Measurements from ENCODE around the gene DDX47. TPM values are rescaled to one million over a fixed set of nuclear protein-coding genes. Genes with fewer than 3 reads are reported as not detected.

Gene DDX47
- total and polyA plus RNA-seq, 2 donors (not counting 1 experiment from before 2014, with no cell fraction given): 50.1 to 93.7 TPM

DNA sequence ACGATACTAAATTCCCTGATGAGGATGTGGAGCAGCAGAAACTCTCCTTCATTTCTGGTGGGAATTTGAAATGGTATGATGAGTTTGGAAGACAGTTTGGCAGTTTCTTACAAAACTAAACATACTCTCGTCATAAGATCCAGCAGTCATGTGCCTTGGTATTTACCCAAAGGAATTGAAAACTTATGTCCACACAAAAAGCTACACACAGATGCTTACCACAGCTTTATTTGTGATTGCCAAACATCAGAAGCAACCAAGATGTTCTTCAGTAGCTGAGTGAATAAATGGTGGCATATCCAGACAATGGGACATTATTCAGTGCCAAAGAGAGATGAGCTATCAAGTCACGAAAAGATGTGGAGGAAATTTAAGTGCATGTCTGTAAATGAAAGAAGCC lies 38.4 kb upstream of the DDX47 start:
- 100% methylated on average over 1 of the region's 3 CpGs for WGBS (ENCODE audit: insufficient coverage)
- intact Hi-C loops (cut with micrococcal nuclease): no loop called here
- no peak overlapping the region for H3K4me2 ChIP-seq (replicated peaks; ENCODE audit: low read depth, low read length, poor library complexity, severe bottlenecking)

DNA sequence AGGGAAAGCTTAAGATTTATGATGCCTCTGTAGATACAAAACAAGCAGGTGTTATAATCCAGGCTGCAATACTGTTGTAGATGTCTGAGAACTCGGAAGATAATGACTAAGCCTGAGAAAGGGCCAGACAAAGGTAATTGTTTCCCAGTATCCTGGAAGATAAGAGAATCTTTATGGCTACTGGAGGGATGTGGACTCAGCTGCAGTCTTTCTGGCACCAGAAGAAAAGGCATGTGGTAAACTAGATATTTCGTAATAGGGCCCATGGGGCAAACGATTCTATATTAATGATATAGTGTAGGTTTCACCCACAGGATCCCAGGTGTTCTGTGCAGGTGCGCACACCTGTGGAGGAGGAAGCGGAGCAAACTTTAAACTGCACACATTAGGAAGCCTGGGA lies 36.9 kb upstream of the DDX47 start:
- H3K27ac ChIP-seq (ENCODE audit: low read length in 2 of 2): no peak overlapping the region
- TF ChIP-seq EZH2 (IDR thresholded peaks at IDR 0.05; ENCODE audit: borderline replicate concordance, insufficient read depth, low read depth, low read length, poor library complexity, severe bottlenecking): no peak
- TF ChIP-seq, protein P1, sequence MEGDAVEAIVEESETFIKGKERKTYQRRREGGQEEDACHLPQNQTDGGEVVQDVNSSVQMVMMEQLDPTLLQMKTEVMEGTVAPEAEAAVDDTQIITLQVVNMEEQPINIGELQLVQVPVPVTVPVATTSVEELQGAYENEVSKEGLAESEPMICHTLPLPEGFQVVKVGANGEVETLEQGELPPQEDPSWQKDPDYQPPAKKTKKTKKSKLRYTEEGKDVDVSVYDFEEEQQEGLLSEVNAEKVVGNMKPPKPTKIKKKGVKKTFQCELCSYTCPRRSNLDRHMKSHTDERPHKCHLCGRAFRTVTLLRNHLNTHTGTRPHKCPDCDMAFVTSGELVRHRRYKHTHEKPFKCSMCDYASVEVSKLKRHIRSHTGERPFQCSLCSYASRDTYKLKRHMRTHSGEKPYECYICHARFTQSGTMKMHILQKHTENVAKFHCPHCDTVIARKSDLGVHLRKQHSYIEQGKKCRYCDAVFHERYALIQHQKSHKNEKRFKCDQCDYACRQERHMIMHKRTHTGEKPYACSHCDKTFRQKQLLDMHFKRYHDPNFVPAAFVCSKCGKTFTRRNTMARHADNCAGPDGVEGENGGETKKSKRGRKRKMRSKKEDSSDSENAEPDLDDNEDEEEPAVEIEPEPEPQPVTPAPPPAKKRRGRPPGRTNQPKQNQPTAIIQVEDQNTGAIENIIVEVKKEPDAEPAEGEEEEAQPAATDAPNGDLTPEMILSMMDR (IDR thresholded peaks at IDR 0.05): no peak
- H3K79me2 ChIP-seq (ENCODE audit: control insufficient read depth, insufficient read depth, low read length): no peaks in the 10 kb centered on the region
- no peaks in the 10 kb centered on the region for H3K27me3 Mint-ChIP-seq
- intact Hi-C loops (cut with micrococcal nuclease): no loop called here
- DNase-seq (no peak), ATAC-seq (ENCODE audit: low read depth) (no peak)
- ChIA-PET CTCF (interaction anchor here (1.5 kb wide), 1 partner anchor 399 kb away, joined by 3 read pairs; no protein-coding TSS in a partner anchor), POLR2A (no interaction called here)
- H3K4me3 Mint-ChIP-seq: no peak overlapping the region
- H3K27me3 ChIP-seq (replicated peaks in 1 of 4; ENCODE audit: control extremely low read depth in 1 of 4, control insufficient read depth in 3 of 4, insufficient read depth in 4 of 4, low read length in 3 of 4): no peaks in the 10 kb centered on the region
- peaks cover 2% of the 10 kb centered on the region for H3K9me3 Mint-ChIP-seq (ENCODE audit: insufficient read depth)
- no peaks in the 10 kb centered on the region for H3K4me1 ChIP-seq (ENCODE audit: control insufficient read depth in 2 of 2, insufficient read depth in 2 of 2, low read length in 2 of 2)
- no peak overlapping the region for H2AFZ ChIP-seq (ENCODE audit: insufficient read depth, low read depth, low read length, poor library complexity, severe bottlenecking)
- H3K4me3 ChIP-seq (ENCODE audit: control extremely low read depth in 1 of 5, extremely low read depth in 1 of 5, insufficient read depth in 1 of 5, low read depth in 2 of 5, low read length in 4 of 5): no peak overlapping the region
- H3K36me3 ChIP-seq (replicated peaks in 1 of 2; ENCODE audit: control extremely low read depth in 1 of 2, control insufficient read depth in 1 of 2, extremely low read depth in 1 of 2, insufficient read depth in 2 of 2, low read length in 1 of 2): no peaks in the 10 kb centered on the region
- WGBS (ENCODE audit: insufficient coverage): 92% methylated on average over 2 of the region's 5 CpGs
- H3K4me1 Mint-ChIP-seq: no peaks in the 10 kb centered on the region
- no peaks in the 10 kb centered on the region for H3K9me3 ChIP-seq (ENCODE audit: control extremely low read depth in 1 of 3, control insufficient read depth in 2 of 3, insufficient read depth in 1 of 3, low read length in 2 of 3)
- H3K9ac ChIP-seq (ENCODE audit: low read length): no peak overlapping the region
- no peak overlapping the region for H3K4me2 ChIP-seq (replicated peaks; ENCODE audit: low read depth, low read length, poor library complexity, severe bottlenecking)
- H3K27ac Mint-ChIP-seq: no peak overlapping the region
- no peaks in the 10 kb centered on the region for H4K20me1 ChIP-seq (ENCODE audit: control insufficient read depth, insufficient read depth, low read length, poor library complexity, severe bottlenecking)

More for the DNA sequence above, 38.4 kb upstream of the DDX47 start:
- TF ChIP-seq EZH2 (IDR thresholded peaks at IDR 0.05; ENCODE audit: borderline replicate concordance, insufficient read depth, low read depth, low read length, poor library complexity, severe bottlenecking): no peak
- TF ChIP-seq, protein P1 (IDR thresholded peaks at IDR 0.05): no peak
- H3K9ac ChIP-seq (ENCODE audit: low read length): no peak overlapping the region
- POLR2A ChIA-PET: no interaction called here
- H3K27me3 ChIP-seq (replicated peaks in 1 of 4; ENCODE audit: control extremely low read depth in 1 of 4, control insufficient read depth in 3 of 4, insufficient read depth in 4 of 4, low read length in 3 of 4): no peaks in the 10 kb centered on the region
- no peaks in the 10 kb centered on the region for H3K36me3 ChIP-seq (replicated peaks in 1 of 2; ENCODE audit: control extremely low read depth in 1 of 2, control insufficient read depth in 1 of 2, extremely low read depth in 1 of 2, insufficient read depth in 2 of 2, low read length in 1 of 2)
- no peaks in the 10 kb centered on the region for H4K20me1 ChIP-seq (ENCODE audit: control insufficient read depth, insufficient read depth, low read length, poor library complexity, severe bottlenecking)
- CTCF ChIA-PET: interaction anchor here (0.6 to 1.5 kb wide), 2 partner anchors 67 to 398 kb away, joined by 3 read pairs; no protein-coding TSS in a partner anchor
- no peak for ATAC-seq (ENCODE audit: low read depth)
- no peaks in the 10 kb centered on the region for H3K4me1 Mint-ChIP-seq
- no peak overlapping the region for H3K27ac ChIP-seq (ENCODE audit: low read length in 2 of 2)
- peaks cover 4% of the 10 kb centered on the region for H3K9me3 Mint-ChIP-seq (ENCODE audit: insufficient read depth)
- no peak overlapping the region for H3K4me3 ChIP-seq (ENCODE audit: control extremely low read depth in 1 of 5, extremely low read depth in 1 of 5, insufficient read depth in 1 of 5, low read depth in 2 of 5, low read length in 4 of 5)
- H3K4me1 ChIP-seq (ENCODE audit: control insufficient read depth in 2 of 2, insufficient read depth in 2 of 2, low read length in 2 of 2): no peaks in the 10 kb centered on the region
- no peaks in the 10 kb centered on the region for H3K79me2 ChIP-seq (ENCODE audit: control insufficient read depth, insufficient read depth, low read length)
- no peak overlapping the region for H2AFZ ChIP-seq (ENCODE audit: insufficient read depth, low read depth, low read length, poor library complexity, severe bottlenecking)
- H3K4me3 Mint-ChIP-seq: no peak overlapping the region
- peaks cover 0 to 5% (median 2%) of the 10 kb centered on the region in 3 donors for H3K9me3 ChIP-seq (ENCODE audit: control extremely low read depth in 1 of 3, control insufficient read depth in 2 of 3, insufficient read depth in 1 of 3, low read length in 2 of 3)
- no peak for DNase-seq
- no peaks in the 10 kb centered on the region for H3K27me3 Mint-ChIP-seq
- H3K27ac Mint-ChIP-seq: no peak overlapping the region

Data from B cell (primary cell).